Erythroblast (primary cell): ENCODE data around the gene SH3TC2.

Experiments used
- GATA1 ChIP-seq: IDR thresholded peaks from 2 replicates; pipeline ENCODE4 v1.6.1; 2011; ENCODE audit warnings: low read depth, mild to moderate bottlenecking, control low read depth, low read length, moderate library complexity
- POLR2A ChIP-seq: IDR thresholded peaks from 2 replicates; pipeline ENCODE4 v1.6.1; 2011; ENCODE audit warnings: mild to moderate bottlenecking, low read length

DNA sequence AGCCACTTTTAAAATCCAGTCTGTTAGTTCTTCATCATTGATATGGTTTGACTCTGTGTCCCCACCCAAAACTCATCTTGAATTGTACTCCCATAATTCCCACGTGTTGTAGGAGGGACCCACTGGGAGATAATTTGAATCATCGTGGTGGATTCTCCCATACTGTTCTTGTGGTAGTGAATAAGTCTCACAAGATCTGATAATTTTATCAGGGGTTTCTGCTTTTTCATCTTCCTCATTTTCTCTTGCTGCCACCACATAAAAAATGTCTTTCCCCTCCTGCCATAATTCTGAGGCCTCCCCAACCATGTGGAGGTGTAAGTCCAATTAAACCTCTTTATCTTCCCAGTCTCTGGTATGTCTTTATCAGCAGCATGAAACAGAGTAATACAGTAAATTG, 26.9 kb upstream of the SH3TC2 start:
- TF ChIP-seq POLR2A: no peak
- no peak for TF ChIP-seq GATA1
